AG20443 (cell line): Measurements from ENCODE around the gene CCDC142.

Source experiments
- DNase-seq: peaks from one replicate; pipeline ENCODE4 v3.0.0; 2012; ENCODE audit warnings: low spot score, mixed read lengths

The CCDC142 gene

GRCh38 chr2:74441170-74441689 is 41.6 kb downstream of the CCDC142 start:
- DNase-seq = no peak

GRCh38 chr2:74440378-74441169 is 42.2 kb downstream of the CCDC142 start:
- DNase-seq = peak; percentile 99

GRCh38 chr2:74439803-74440377 is 42.9 kb downstream of the CCDC142 start:
- DNase-seq = peak; percentile 85

- no peak for DNase-seq
Observed at GRCh38 chr2:74439373-74439772, 43.4 kb downstream of the CCDC142 start.

- no peak for DNase-seq
Observed at GRCh38 chr2:74438248-74438647, 44.5 kb downstream of the CCDC142 start.

GRCh38 chr2:74436848-74437695 is 45.7 kb downstream of the CCDC142 start:
- DNase-seq = no peak

- DNase-seq = no peak
Observed at GRCh38 chr2:74436111-74436805, 46.5 kb downstream of the CCDC142 start.

- no peak for DNase-seq
Observed at GRCh38 chr2:74430502-74430901, 52.3 kb downstream of the CCDC142 start.

GRCh38 chr2:74429487-74430451 is 53.0 kb downstream of the CCDC142 start:
- DNase-seq = no peak

GRCh38 chr2:74428675-74429074 is 54.1 kb downstream of the CCDC142 start:
- DNase-seq = no peak

GRCh38 chr2:74427551-74427950 is 55.2 kb downstream of the CCDC142 start:
- peak; percentile 49 for DNase-seq

GRCh38 chr2:74426181-74426758 is 56.5 kb downstream of the CCDC142 start:
- DNase-seq = no peak

- peak; percentile 48 for DNase-seq
Observed at GRCh38 chr2:74425523-74425922, 57.3 kb downstream of the CCDC142 start.

- DNase-seq = no peak
Observed at GRCh38 chr2:74424995-74425406, 57.8 kb downstream of the CCDC142 start.

- peak; percentile 36 for DNase-seq
Observed at GRCh38 chr2:74424139-74424992, 58.4 kb downstream of the CCDC142 start.
